ENCODE results near the gene TMPRSS2. TPM values are rescaled to one million over a fixed set of nuclear protein-coding genes. Genes with fewer than 3 reads are reported as not detected.

Gene TMPRSS2
- total RNA-seq, 1 donor from 2014 or later = not detected

DNA sequence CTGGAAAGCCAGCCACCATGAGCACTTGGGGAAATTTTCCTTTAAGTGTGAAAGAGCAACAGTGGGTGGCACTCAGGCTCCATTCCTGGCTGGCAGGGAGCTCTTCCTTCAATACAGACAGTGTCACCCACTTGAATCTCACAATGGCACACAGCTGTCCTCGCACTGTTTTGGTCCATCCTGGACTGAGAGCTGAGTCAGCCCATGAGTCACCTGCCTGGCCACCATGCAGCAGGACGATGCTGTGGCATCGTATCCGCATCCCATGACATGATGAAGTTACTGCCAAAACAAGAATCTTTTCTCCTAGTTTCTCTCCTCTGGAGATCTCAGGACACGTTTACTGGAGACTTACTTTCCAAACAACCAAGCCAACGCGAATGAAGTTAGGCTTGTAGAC, 6.0 kb downstream of the TMPRSS2 start:
- H3K4me3 ChIP-seq (ENCODE audit: low read length in 3 of 3) = no peak overlapping the region
- H3K36me3 ChIP-seq (ENCODE audit: control insufficient read depth in 3 of 3, insufficient read depth in 3 of 3, low read length in 3 of 3) = no peaks in the 10 kb centered on the region
- H3K27ac ChIP-seq (ENCODE audit: low read depth, low read length) = no peak overlapping the region
- no peak overlapping the region for H3K9ac ChIP-seq (ENCODE audit: low read depth in 1 of 3, low read length in 3 of 3)
- peaks cover 35 to 71% (median 53%) of the 10 kb centered on the region in 3 donors for H3K27me3 ChIP-seq (ENCODE audit: control insufficient read depth in 3 of 3, insufficient read depth in 3 of 3, low read length in 3 of 3)
- no peaks in the 10 kb centered on the region for H3K9me3 ChIP-seq (ENCODE audit: control insufficient read depth in 3 of 3, low read length in 3 of 3)
- peaks cover 0 to under 1% (median 0%) of the 10 kb centered on the region in 3 donors for H3K4me1 ChIP-seq (ENCODE audit: control insufficient read depth in 3 of 3, insufficient read depth in 3 of 3, low read length in 3 of 3)

DNA sequence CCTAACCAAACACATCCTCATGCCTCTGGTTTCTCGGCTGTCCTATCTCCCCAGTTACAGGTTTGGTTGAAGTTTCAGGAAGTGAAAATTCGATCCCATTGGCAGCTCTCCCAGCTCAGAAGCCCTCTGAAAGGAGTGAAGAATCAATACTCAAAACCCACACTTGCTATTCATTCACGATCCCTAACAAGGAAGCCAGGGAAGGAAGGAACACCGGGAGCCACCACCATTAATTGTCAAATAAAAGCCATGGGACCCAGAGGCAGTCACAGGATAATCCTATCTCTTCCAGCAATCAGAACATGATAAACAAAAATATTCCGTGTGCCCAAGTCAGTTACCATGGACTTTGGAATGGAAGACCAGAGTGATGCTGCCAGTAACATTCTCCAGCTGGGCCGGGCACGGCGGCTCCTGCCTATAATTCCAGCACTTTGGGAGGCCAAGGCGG, 7.0 kb downstream of the TMPRSS2 start:
- Histone ChIP-seq H3K27me3 (ENCODE audit: control insufficient read depth in 3 of 3, insufficient read depth in 3 of 3, low read length in 3 of 3) (peaks cover 25 to 62% (median 43%) of the 10 kb centered on the region in 3 donors), H3K4me3 (ENCODE audit: low read length in 3 of 3) (no peak overlapping the region), H3K4me1 (ENCODE audit: control insufficient read depth in 3 of 3, insufficient read depth in 3 of 3, low read length in 3 of 3) (no peaks in the 10 kb centered on the region), H3K36me3 (ENCODE audit: control insufficient read depth in 3 of 3, insufficient read depth in 3 of 3, low read length in 3 of 3) (no peaks in the 10 kb centered on the region), H3K9me3 (ENCODE audit: control insufficient read depth in 3 of 3, low read length in 3 of 3) (no peaks in the 10 kb centered on the region), H3K27ac (ENCODE audit: low read depth, low read length) (no peak overlapping the region), H3K9ac (ENCODE audit: low read depth in 1 of 3, low read length in 3 of 3) (no peak overlapping the region)

DNA sequence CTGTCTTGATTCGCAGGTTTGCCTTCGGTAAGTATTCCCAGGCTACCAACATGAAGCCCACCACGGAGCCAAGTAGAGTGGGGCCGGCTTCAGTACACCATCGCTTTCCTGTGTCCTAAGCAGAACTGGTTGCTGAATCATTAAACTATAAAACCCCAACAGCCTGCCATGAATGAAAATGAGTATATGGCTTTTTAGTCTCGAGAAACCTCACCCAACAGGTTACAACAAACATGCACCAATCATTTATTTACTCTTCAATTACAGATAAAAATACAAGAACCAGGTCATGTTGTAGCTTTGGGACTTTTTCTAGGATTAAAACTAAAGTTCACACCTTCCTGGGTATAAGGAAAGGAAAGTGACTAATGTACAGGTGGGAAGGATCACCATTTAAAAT, 7.6 kb downstream of the TMPRSS2 start:
- no peaks in the 10 kb centered on the region for H3K4me1 ChIP-seq (ENCODE audit: control insufficient read depth in 3 of 3, insufficient read depth in 3 of 3, low read length in 3 of 3)
- H3K4me3 ChIP-seq (ENCODE audit: low read length in 3 of 3) = no peak overlapping the region
- no peak overlapping the region for H3K9ac ChIP-seq (ENCODE audit: low read depth in 1 of 3, low read length in 3 of 3)
- peaks cover 21 to 57% (median 37%) of the 10 kb centered on the region in 3 donors for H3K27me3 ChIP-seq (ENCODE audit: control insufficient read depth in 3 of 3, insufficient read depth in 3 of 3, low read length in 3 of 3)
- no peaks in the 10 kb centered on the region for H3K36me3 ChIP-seq (ENCODE audit: control insufficient read depth in 3 of 3, insufficient read depth in 3 of 3, low read length in 3 of 3)
- no peaks in the 10 kb centered on the region for H3K9me3 ChIP-seq (ENCODE audit: control insufficient read depth in 3 of 3, low read length in 3 of 3)
- H3K27ac ChIP-seq (ENCODE audit: low read depth, low read length) = no peak overlapping the region

DNA sequence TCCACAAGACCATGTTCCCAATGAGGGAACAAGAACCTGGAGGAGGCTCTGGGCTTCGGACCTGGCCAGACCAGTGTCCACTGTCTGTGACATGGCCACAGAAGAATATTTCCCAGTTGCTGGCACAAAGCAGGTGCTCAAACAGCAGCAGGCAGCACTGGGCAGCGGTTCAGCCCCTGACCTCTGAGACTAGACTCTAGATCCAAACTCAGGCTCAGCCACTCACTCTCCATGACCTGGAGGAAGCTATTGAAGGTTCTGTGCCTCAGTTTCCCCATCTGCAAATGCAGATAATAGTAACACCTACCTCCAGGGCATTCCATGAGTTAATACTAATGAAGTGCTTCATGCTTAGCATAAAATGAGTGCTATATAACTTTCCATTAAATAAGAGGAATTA, 8.0 kb downstream of the TMPRSS2 start:
- H3K9me3 ChIP-seq (ENCODE audit: control insufficient read depth in 3 of 3, low read length in 3 of 3) = no peaks in the 10 kb centered on the region
- peaks cover 21 to 57% (median 35%) of the 10 kb centered on the region in 3 donors for H3K27me3 ChIP-seq (ENCODE audit: control insufficient read depth in 3 of 3, insufficient read depth in 3 of 3, low read length in 3 of 3)
- no peak overlapping the region for H3K27ac ChIP-seq (ENCODE audit: low read depth, low read length)
- H3K4me3 ChIP-seq (ENCODE audit: low read length in 3 of 3) = no peak overlapping the region
- no peaks in the 10 kb centered on the region for H3K4me1 ChIP-seq (ENCODE audit: control insufficient read depth in 3 of 3, insufficient read depth in 3 of 3, low read length in 3 of 3)
- no peak overlapping the region for H3K9ac ChIP-seq (ENCODE audit: low read depth in 1 of 3, low read length in 3 of 3)
- H3K36me3 ChIP-seq (ENCODE audit: control insufficient read depth in 3 of 3, insufficient read depth in 3 of 3, low read length in 3 of 3) = no peaks in the 10 kb centered on the region

DNA sequence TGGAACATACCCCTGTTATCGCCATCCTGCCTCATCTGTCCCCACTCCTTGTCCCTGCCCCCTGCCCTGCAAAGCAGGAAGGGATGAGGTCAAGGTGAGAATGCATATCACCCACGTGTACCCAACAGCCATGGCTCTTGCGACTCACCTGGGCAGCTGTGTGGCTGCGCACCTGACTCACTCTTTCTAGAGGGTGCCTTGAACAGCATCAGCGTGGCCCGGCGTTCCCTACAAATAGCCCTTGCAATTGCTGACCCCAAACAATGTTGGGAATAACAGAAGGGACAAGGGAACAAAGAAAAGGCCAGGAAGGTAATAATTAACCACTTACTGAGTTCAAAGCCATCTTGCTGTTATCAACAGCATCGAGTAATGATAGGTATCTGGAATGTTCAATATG, 10.2 kb downstream of the TMPRSS2 start:
- Histone ChIP-seq H3K9me3 (ENCODE audit: control insufficient read depth in 3 of 3, low read length in 3 of 3) (no peaks in the 10 kb centered on the region), H3K36me3 (ENCODE audit: control insufficient read depth in 3 of 3, insufficient read depth in 3 of 3, low read length in 3 of 3) (no peaks in the 10 kb centered on the region), H3K4me3 (ENCODE audit: low read length in 3 of 3) (no peak overlapping the region), H3K9ac (ENCODE audit: low read depth in 1 of 3, low read length in 3 of 3) (no peak overlapping the region), H3K27me3 (ENCODE audit: control insufficient read depth in 3 of 3, insufficient read depth in 3 of 3, low read length in 3 of 3) (peaks cover 17 to 45% (median 24%) of the 10 kb centered on the region in 3 donors), H3K4me1 (ENCODE audit: control insufficient read depth in 3 of 3, insufficient read depth in 3 of 3, low read length in 3 of 3) (no peaks in the 10 kb centered on the region), H3K27ac (ENCODE audit: low read depth, low read length) (no peak overlapping the region)

DNA sequence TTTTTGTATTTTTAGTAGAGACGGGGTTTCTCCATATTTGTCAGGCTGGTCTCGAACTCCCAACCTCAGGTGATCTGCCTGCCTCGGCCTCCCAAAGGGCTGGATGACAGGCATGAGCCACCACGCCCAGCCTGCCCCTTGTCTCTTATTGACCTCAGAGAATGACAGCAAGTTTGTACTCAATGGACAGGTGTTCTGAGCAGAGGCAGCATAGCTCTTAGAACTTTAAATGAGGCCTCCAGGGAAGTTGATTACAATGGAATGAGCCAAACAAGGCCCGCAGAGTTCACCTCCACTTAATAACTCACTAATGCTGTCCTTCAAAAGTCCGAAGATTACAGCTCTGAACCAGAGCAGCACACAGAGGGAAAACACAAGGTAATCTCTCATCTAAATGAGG, 10.9 kb downstream of the TMPRSS2 start:
- Histone ChIP-seq H3K27me3 (ENCODE audit: control insufficient read depth in 3 of 3, insufficient read depth in 3 of 3, low read length in 3 of 3) (peaks cover 17 to 44% (median 26%) of the 10 kb centered on the region in 3 donors), H3K36me3 (ENCODE audit: control insufficient read depth in 3 of 3, insufficient read depth in 3 of 3, low read length in 3 of 3) (no peaks in the 10 kb centered on the region), H3K4me1 (ENCODE audit: control insufficient read depth in 3 of 3, insufficient read depth in 3 of 3, low read length in 3 of 3) (no peaks in the 10 kb centered on the region), H3K9me3 (ENCODE audit: control insufficient read depth in 3 of 3, low read length in 3 of 3) (no peaks in the 10 kb centered on the region), H3K9ac (ENCODE audit: low read depth in 1 of 3, low read length in 3 of 3) (no peak overlapping the region), H3K4me3 (ENCODE audit: low read length in 3 of 3) (no peak overlapping the region), H3K27ac (ENCODE audit: low read depth, low read length) (no peak overlapping the region)

DNA sequence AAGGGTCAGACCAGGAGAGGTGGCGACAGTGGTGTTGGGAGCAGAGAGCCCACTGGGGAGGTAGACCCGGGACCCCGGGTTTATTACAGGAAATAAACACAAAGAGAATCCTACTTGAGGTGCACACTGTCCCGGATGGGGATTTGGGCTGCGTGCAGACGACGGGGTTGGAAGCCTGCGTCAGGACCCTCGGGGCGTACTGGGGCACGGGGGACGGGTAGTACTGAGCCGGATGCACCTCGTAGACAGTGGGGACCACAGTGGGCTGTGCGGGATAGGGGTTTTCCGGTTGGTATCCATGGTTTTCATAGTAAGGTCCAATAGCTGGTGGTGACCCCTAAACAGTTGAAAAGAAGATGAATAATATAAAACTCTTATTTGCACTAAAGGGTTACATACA, 13.7 kb downstream of the TMPRSS2 start:
- no peak overlapping the region for H3K4me3 ChIP-seq (ENCODE audit: low read length in 3 of 3)
- no peaks in the 10 kb centered on the region for H3K36me3 ChIP-seq (ENCODE audit: control insufficient read depth in 3 of 3, insufficient read depth in 3 of 3, low read length in 3 of 3)
- peaks cover 12 to 28% (median 21%) of the 10 kb centered on the region in 3 donors for H3K27me3 ChIP-seq (ENCODE audit: control insufficient read depth in 3 of 3, insufficient read depth in 3 of 3, low read length in 3 of 3)
- no peak overlapping the region for H3K27ac ChIP-seq (ENCODE audit: low read depth, low read length)
- H3K9me3 ChIP-seq (ENCODE audit: control insufficient read depth in 3 of 3, low read length in 3 of 3) = no peaks in the 10 kb centered on the region
- H3K9ac ChIP-seq (ENCODE audit: low read depth in 1 of 3, low read length in 3 of 3) = no peak overlapping the region
- no peaks in the 10 kb centered on the region for H3K4me1 ChIP-seq (ENCODE audit: control insufficient read depth in 3 of 3, insufficient read depth in 3 of 3, low read length in 3 of 3)

DNA sequence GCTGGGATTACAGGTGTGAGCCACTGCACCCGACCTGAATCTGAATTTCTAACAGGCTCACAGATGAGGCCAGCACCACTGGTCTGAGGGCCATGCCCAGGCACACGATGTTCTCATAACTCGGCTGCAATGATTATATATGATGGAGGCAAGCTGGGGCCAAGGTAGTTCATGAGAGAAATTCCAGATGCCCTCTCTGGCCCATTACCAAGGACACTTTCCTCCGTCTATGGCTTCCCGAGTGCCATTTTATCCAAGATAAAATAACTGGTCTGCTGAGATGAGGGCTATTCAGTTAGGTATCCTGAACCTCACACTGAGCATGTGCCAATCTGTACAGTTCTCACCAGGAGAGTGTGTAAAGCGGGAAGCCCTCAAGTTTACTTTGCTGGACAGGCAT, 16.5 kb downstream of the TMPRSS2 start:
- Histone ChIP-seq H3K27ac (ENCODE audit: low read depth, low read length) (no peak overlapping the region), H3K9ac (ENCODE audit: low read depth in 1 of 3, low read length in 3 of 3) (no peak overlapping the region), H3K36me3 (ENCODE audit: control insufficient read depth in 3 of 3, insufficient read depth in 3 of 3, low read length in 3 of 3) (no peaks in the 10 kb centered on the region), H3K4me1 (ENCODE audit: control insufficient read depth in 3 of 3, insufficient read depth in 3 of 3, low read length in 3 of 3) (no peaks in the 10 kb centered on the region), H3K4me3 (ENCODE audit: low read length in 3 of 3) (no peak overlapping the region), H3K27me3 (ENCODE audit: control insufficient read depth in 3 of 3, insufficient read depth in 3 of 3, low read length in 3 of 3) (peaks cover 2 to 32% (median 18%) of the 10 kb centered on the region in 3 donors), H3K9me3 (ENCODE audit: control insufficient read depth in 3 of 3, low read length in 3 of 3) (no peaks in the 10 kb centered on the region)

DNA sequence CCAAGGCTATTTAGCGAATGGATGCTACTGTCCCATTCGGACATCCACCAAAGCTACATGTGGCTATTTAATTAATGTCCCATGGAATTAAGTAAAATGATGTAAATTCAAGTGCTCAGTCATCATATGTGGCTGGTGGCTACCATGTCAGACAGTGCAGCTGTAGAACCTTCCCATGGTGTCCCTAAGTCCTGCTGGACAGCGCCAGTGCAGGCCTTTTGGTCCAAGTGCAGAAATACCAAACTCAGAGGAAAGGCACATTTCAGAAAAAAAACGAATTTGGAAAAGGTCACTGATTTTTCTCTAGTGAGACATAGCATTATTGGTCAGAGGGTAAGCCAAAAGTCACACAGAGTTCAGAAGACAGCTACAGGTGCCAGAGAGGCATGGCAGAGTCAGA, 17.6 kb downstream of the TMPRSS2 start:
- Histone ChIP-seq H3K36me3 (ENCODE audit: control insufficient read depth in 3 of 3, insufficient read depth in 3 of 3, low read length in 3 of 3) (no peaks in the 10 kb centered on the region), H3K9me3 (ENCODE audit: control insufficient read depth in 3 of 3, low read length in 3 of 3) (no peaks in the 10 kb centered on the region), H3K9ac (ENCODE audit: low read depth in 1 of 3, low read length in 3 of 3) (no peak overlapping the region), H3K4me3 (ENCODE audit: low read length in 3 of 3) (no peak overlapping the region), H3K27ac (ENCODE audit: low read depth, low read length) (no peak overlapping the region), H3K4me1 (ENCODE audit: control insufficient read depth in 3 of 3, insufficient read depth in 3 of 3, low read length in 3 of 3) (no peaks in the 10 kb centered on the region), H3K27me3 (ENCODE audit: control insufficient read depth in 3 of 3, insufficient read depth in 3 of 3, low read length in 3 of 3) (peaks cover 2 to 32% (median 18%) of the 10 kb centered on the region in 3 donors)

DNA sequence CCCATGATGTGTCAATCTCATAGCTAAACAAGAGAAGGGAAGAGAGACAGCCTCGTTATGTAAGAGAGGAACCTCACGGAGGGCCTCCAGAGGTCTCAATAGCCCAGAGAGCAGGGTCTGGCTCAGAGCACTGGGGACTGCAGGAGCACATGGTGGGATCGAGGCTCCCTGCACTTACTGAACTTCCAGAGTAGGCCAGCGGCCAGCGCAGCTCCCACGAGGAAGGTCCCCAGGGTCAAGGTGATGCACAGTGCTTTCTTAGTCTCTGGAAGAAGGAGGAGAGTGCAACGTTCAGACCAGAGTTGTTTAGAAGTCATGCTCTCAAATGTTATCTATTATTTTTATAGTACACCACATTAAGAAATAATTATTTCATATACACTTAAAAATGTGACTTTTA, 18.6 kb downstream of the TMPRSS2 start:
- H3K4me3 ChIP-seq (ENCODE audit: low read length in 3 of 3) = no peak overlapping the region
- H3K9ac ChIP-seq (ENCODE audit: low read depth in 1 of 3, low read length in 3 of 3) = no peak overlapping the region
- H3K27ac ChIP-seq (ENCODE audit: low read depth, low read length) = no peak overlapping the region
- H3K27me3 ChIP-seq (ENCODE audit: control insufficient read depth in 3 of 3, insufficient read depth in 3 of 3, low read length in 3 of 3) = peaks cover 2 to 32% (median 18%) of the 10 kb centered on the region in 3 donors
- no peaks in the 10 kb centered on the region for H3K36me3 ChIP-seq (ENCODE audit: control insufficient read depth in 3 of 3, insufficient read depth in 3 of 3, low read length in 3 of 3)
- H3K9me3 ChIP-seq (ENCODE audit: control insufficient read depth in 3 of 3, low read length in 3 of 3) = no peaks in the 10 kb centered on the region
- no peaks in the 10 kb centered on the region for H3K4me1 ChIP-seq (ENCODE audit: control insufficient read depth in 3 of 3, insufficient read depth in 3 of 3, low read length in 3 of 3)

DNA sequence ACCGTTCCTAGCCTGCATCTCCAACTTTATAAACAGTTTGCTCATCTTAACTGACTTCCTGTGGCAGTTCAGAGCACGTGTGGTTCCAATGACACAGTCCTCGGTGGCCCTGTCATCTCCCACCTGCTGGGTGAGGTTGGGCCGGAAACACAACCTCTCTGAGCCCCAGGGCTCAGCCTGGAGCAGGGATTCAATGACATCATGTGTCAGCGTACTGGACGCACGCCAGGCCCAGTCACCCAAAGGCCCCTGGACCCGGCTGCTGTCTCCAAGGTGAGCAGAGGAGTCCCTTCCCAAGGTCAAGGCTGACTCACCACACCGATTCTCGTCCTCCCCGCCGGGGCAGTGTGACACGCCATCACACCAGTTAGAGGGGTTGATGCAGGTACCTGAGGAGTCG, 19.9 kb downstream of the TMPRSS2 start:
- Histone ChIP-seq H3K27me3 (ENCODE audit: control insufficient read depth in 3 of 3, insufficient read depth in 3 of 3, low read length in 3 of 3) (peaks cover 2 to 29% (median 21%) of the 10 kb centered on the region in 3 donors), H3K9me3 (ENCODE audit: control insufficient read depth in 3 of 3, low read length in 3 of 3) (no peaks in the 10 kb centered on the region), H3K4me1 (ENCODE audit: control insufficient read depth in 3 of 3, insufficient read depth in 3 of 3, low read length in 3 of 3) (no peaks in the 10 kb centered on the region), H3K27ac (ENCODE audit: low read depth, low read length) (no peak overlapping the region), H3K9ac (ENCODE audit: low read depth in 1 of 3, low read length in 3 of 3) (no peak overlapping the region), H3K4me3 (ENCODE audit: low read length in 3 of 3) (no peak overlapping the region), H3K36me3 (ENCODE audit: control insufficient read depth in 3 of 3, insufficient read depth in 3 of 3, low read length in 3 of 3) (no peaks in the 10 kb centered on the region)

Data from skeletal muscle tissue (tissue), 4 donors.